Measurements from ENCODE around the gene TRMO.

The TRMO gene

GRCh38 chr9:97936998-97937397, 14.7 kb upstream of the TRMO start:
- no peak for DNase-seq

GRCh38 chr9:97935276-97935675, 13.0 kb upstream of the TRMO start:
- no peak for DNase-seq

- peak; percentile 76 for DNase-seq
These were observed 12.2 kb upstream of the TRMO start for GRCh38 chr9:97934321-97935115.

GRCh38 chr9:97933297-97933998, 11.1 kb upstream of the TRMO start:
- DNase-seq: no peak

GRCh38 chr9:97930972-97931371, 8.7 kb upstream of the TRMO start:
- DNase-seq: no peak

GRCh38 chr9:97928986-97929604, 6.8 kb upstream of the TRMO start:
- no peak for DNase-seq

- no peak for DNase-seq
These were observed 3.4 kb upstream of the TRMO start for GRCh38 chr9:97925497-97926334.

GRCh38 chr9:97924386-97924785, 2.1 kb upstream of the TRMO start:
- DNase-seq: no peak

- DNase-seq: peak; percentile 64
These were observed 1.3 kb upstream of the TRMO start for GRCh38 chr9:97923529-97924108.

GRCh38 chr9:97919217-97919813, 3.0 kb downstream of the TRMO start:
- no peak for DNase-seq

GRCh38 chr9:97918611-97919010, 3.7 kb downstream of the TRMO start:
- no peak for DNase-seq

GRCh38 chr9:97911970-97912369, 10.3 kb downstream of the TRMO start:
- DNase-seq: no peak

GRCh38 chr9:97911528-97911927, 10.8 kb downstream of the TRMO start:
- DNase-seq: no peak

- no peak for DNase-seq
These were observed 11.9 kb downstream of the TRMO start for GRCh38 chr9:97910357-97910756.

GRCh38 chr9:97908705-97909104, 13.6 kb downstream of the TRMO start:
- no peak for DNase-seq

GRCh38 chr9:97907632-97908031, 14.7 kb downstream of the TRMO start:
- DNase-seq: no peak

- DNase-seq: no peak
These were observed 15.3 kb downstream of the TRMO start for GRCh38 chr9:97907046-97907445.

GRCh38 chr9:97906236-97906831, 16.0 kb downstream of the TRMO start:
- no peak for DNase-seq

- DNase-seq: no peak
These were observed 17.1 kb downstream of the TRMO start for GRCh38 chr9:97905228-97905627.

GRCh38 chr9:97904725-97905124, 17.6 kb downstream of the TRMO start:
- no peak for DNase-seq

GRCh38 chr9:97903177-97903576, 19.1 kb downstream of the TRMO start:
- no peak for DNase-seq
